Measurements from ENCODE around the gene LAMB3. TPM values are rescaled to one million over a fixed set of nuclear protein-coding genes. Genes with fewer than 3 reads are reported as not detected.

The LAMB3 gene
- polyA plus RNA-seq, 1 donor (not counting 4 experiments of a cell fraction or from before 2014, with no cell fraction given) = 659 TPM

DNA sequence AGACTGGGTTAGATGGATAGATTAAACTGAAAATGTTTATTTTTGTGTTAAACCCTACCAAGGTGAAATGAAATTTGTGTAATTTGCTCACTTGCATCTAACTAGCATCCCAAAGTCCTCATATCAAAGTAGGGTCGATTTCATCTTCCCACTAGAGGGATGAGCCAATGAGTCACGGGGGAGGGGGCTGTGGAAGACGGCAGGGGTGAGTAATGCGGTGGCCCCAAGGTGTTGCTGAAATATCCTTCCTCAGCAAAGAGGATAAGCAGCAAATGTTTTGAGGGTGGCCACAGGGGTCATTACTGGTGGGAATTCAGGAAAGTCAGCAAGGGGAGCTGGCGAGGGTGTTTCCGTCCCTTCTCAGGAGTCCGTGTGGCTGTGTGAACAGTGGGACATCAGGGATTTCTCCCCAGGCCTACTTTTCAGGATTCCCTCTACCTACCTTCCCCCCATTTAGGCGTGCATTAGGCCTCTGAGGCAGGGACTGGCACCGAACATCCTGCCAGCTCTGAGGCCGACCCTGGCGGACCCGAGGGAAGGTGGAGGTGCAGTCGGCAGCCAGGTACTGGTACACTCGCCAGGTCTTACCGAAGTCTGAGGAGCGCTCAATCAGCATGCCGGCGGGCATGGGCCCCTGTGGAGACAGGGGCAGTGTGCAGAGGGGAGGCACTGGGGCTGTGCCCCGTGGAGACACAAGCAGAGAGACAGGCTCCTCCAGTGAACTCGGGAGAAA, 18.1 kb downstream of the LAMB3 start:
- peaks cover 89% of the 10 kb centered on the region for H4K20me1 ChIP-seq (ENCODE audit: control insufficient read depth, extremely low read depth, insufficient read depth, low read length)
- no peaks in the 10 kb centered on the region for H3K4me1 ChIP-seq (ENCODE audit: control insufficient read depth, extremely low read depth, insufficient read depth, low read length)
- dilution Hi-C loops (cut with MboI; ENCODE audit: extremely low pct_ligation_motif_present, low sequenced_read_pairs) = no loop called here
- TF ChIP-seq, protein P1, sequence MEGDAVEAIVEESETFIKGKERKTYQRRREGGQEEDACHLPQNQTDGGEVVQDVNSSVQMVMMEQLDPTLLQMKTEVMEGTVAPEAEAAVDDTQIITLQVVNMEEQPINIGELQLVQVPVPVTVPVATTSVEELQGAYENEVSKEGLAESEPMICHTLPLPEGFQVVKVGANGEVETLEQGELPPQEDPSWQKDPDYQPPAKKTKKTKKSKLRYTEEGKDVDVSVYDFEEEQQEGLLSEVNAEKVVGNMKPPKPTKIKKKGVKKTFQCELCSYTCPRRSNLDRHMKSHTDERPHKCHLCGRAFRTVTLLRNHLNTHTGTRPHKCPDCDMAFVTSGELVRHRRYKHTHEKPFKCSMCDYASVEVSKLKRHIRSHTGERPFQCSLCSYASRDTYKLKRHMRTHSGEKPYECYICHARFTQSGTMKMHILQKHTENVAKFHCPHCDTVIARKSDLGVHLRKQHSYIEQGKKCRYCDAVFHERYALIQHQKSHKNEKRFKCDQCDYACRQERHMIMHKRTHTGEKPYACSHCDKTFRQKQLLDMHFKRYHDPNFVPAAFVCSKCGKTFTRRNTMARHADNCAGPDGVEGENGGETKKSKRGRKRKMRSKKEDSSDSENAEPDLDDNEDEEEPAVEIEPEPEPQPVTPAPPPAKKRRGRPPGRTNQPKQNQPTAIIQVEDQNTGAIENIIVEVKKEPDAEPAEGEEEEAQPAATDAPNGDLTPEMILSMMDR (optimal IDR thresholded peaks at IDR 0.05 in 1 of 3, IDR thresholded peaks at IDR 0.05 in 1 of 3, conservative IDR thresholded peaks at IDR 0.05 in 1 of 3; ENCODE audit: extremely low read depth in 1 of 3, insufficient read depth in 2 of 3, low read length in 3 of 3) = no peak
- no peak for TF ChIP-seq EZH2 (IDR thresholded peaks at IDR 0.05; ENCODE audit: low read length)
- H3K4me3 ChIP-seq (ENCODE audit: control insufficient read depth in 2 of 3, extremely low read depth in 1 of 3, insufficient read depth in 2 of 3, low read depth in 1 of 3, low read length in 3 of 3) = no peak overlapping the region
- no peaks in the 10 kb centered on the region for H3K9me3 ChIP-seq (ENCODE audit: control insufficient read depth, low read depth, low read length)
- no peaks in the 10 kb centered on the region for H3K9me1 ChIP-seq (ENCODE audit: control insufficient read depth, extremely low read depth, insufficient read depth, low read length)
- H3K27me3 ChIP-seq (ENCODE audit: control insufficient read depth, extremely low read depth, insufficient read depth, low read length) = no peaks in the 10 kb centered on the region
- H3K79me2 ChIP-seq (ENCODE audit: control insufficient read depth, insufficient read depth, low read length) = peaks cover 12% of the 10 kb centered on the region
- no peak overlapping the region for H3K4me2 ChIP-seq (ENCODE audit: control insufficient read depth, extremely low read depth, insufficient read depth, low read depth, low read length)
- peaks cover 71 to 85% of the 10 kb centered on the region in 2 experiments for H3K36me3 ChIP-seq (ENCODE audit: control insufficient read depth in 2 of 2, extremely low read depth in 1 of 2, insufficient read depth in 2 of 2, low read length in 2 of 2)
- H3K9ac ChIP-seq (ENCODE audit: control insufficient read depth, extremely low read depth, insufficient read depth, low read length) = no peak overlapping the region
- FAIRE-seq (no peak), DNase-seq (ENCODE audit: low read depth, low spot score) (no peak)
- H2AFZ ChIP-seq (ENCODE audit: control insufficient read depth, low read length) = no peak overlapping the region
- H3K27ac ChIP-seq (ENCODE audit: control insufficient read depth, insufficient read depth, low read length) = peak overlapping the region; percentile 54

DNA sequence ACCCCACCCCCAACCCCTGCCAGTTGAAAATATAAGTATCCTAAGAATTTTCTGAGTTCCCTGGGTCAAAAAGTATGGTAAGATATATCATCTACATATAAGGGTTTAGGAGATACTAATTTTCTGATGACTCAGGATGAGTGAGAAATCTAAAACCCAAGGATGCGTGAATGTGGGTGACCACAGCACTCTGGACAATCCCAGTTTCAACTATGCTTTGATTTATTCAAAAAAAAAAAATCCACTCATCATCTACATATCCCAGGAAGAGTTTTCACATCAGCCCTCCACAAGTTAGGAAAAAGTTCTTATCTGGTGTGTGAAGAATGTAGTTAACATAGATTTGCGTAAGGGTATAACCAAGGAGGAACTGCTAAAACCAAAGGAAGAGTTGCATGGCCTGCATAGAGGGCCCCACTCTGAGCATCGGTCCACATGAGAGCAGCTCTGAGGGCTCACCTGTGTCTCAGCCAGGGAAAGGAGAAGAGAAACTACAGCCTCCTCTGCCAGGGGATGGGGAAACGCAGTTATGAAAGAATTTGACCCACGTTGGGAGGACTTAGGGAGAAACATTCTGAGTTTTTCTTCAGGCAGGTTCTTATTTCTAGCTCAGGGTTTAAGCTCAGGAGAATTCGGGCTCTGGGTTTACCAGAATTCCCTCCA, 18.8 kb downstream of the LAMB3 start:
- H2AFZ ChIP-seq (ENCODE audit: control insufficient read depth, low read length) = no peak overlapping the region
- no peaks in the 10 kb centered on the region for H3K9me3 ChIP-seq (ENCODE audit: control insufficient read depth, low read depth, low read length)
- peaks cover 90% of the 10 kb centered on the region for H4K20me1 ChIP-seq (ENCODE audit: control insufficient read depth, extremely low read depth, insufficient read depth, low read length)
- H3K27me3 ChIP-seq (ENCODE audit: control insufficient read depth, extremely low read depth, insufficient read depth, low read length) = no peaks in the 10 kb centered on the region
- no peaks in the 10 kb centered on the region for H3K4me1 ChIP-seq (ENCODE audit: control insufficient read depth, extremely low read depth, insufficient read depth, low read length)
- H3K9ac ChIP-seq (ENCODE audit: control insufficient read depth, extremely low read depth, insufficient read depth, low read length) = peak overlapping the region; percentile 14
- dilution Hi-C loops (cut with MboI; ENCODE audit: extremely low pct_ligation_motif_present, low sequenced_read_pairs) = no loop called here
- TF ChIP-seq EZH2 (IDR thresholded peaks at IDR 0.05; ENCODE audit: low read length) = no peak
- TF ChIP-seq, protein P1 (optimal IDR thresholded peaks at IDR 0.05 in 1 of 3, IDR thresholded peaks at IDR 0.05 in 1 of 3, conservative IDR thresholded peaks at IDR 0.05 in 1 of 3; ENCODE audit: extremely low read depth in 1 of 3, insufficient read depth in 2 of 3, low read length in 3 of 3) = no peak
- peaks cover 67 to 85% of the 10 kb centered on the region in 2 experiments for H3K36me3 ChIP-seq (ENCODE audit: control insufficient read depth in 2 of 2, extremely low read depth in 1 of 2, insufficient read depth in 2 of 2, low read length in 2 of 2)
- no peaks in the 10 kb centered on the region for H3K9me1 ChIP-seq (ENCODE audit: control insufficient read depth, extremely low read depth, insufficient read depth, low read length)
- no peak overlapping the region for H3K4me3 ChIP-seq (ENCODE audit: control insufficient read depth in 2 of 3, extremely low read depth in 1 of 3, insufficient read depth in 2 of 3, low read depth in 1 of 3, low read length in 3 of 3)
- H3K27ac ChIP-seq (ENCODE audit: control insufficient read depth, insufficient read depth, low read length) = peak overlapping the region; percentile 54
- no peak overlapping the region for H3K4me2 ChIP-seq (ENCODE audit: control insufficient read depth, extremely low read depth, insufficient read depth, low read depth, low read length)
- FAIRE-seq = no peak
- H3K79me2 ChIP-seq (ENCODE audit: control insufficient read depth, insufficient read depth, low read length) = peaks cover 11% of the 10 kb centered on the region
- no peak for DNase-seq (ENCODE audit: low read depth, low spot score)

All from keratinocyte (primary cell).